ENCODE data around the gene PALB2. TPM values are rescaled to one million over a fixed set of nuclear protein-coding genes. Genes with fewer than 3 reads are reported as not detected.

The PALB2 gene
- total RNA-seq, 1 donor from 2014 or later = 8.5 TPM

- DNase-seq (ENCODE audit: low read depth) = no peak
- TF ChIP-seq, protein P1, sequence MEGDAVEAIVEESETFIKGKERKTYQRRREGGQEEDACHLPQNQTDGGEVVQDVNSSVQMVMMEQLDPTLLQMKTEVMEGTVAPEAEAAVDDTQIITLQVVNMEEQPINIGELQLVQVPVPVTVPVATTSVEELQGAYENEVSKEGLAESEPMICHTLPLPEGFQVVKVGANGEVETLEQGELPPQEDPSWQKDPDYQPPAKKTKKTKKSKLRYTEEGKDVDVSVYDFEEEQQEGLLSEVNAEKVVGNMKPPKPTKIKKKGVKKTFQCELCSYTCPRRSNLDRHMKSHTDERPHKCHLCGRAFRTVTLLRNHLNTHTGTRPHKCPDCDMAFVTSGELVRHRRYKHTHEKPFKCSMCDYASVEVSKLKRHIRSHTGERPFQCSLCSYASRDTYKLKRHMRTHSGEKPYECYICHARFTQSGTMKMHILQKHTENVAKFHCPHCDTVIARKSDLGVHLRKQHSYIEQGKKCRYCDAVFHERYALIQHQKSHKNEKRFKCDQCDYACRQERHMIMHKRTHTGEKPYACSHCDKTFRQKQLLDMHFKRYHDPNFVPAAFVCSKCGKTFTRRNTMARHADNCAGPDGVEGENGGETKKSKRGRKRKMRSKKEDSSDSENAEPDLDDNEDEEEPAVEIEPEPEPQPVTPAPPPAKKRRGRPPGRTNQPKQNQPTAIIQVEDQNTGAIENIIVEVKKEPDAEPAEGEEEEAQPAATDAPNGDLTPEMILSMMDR (conservative IDR thresholded peaks at IDR 0.05; ENCODE audit: low read depth, low read length) = no peak
- H3K4me3 ChIP-seq (ENCODE audit: low read depth, low read length) = no peak overlapping the region
Measured at GRCh38 chr16:23668225-23668624, 27.1 kb upstream of the PALB2 start.

DNA sequence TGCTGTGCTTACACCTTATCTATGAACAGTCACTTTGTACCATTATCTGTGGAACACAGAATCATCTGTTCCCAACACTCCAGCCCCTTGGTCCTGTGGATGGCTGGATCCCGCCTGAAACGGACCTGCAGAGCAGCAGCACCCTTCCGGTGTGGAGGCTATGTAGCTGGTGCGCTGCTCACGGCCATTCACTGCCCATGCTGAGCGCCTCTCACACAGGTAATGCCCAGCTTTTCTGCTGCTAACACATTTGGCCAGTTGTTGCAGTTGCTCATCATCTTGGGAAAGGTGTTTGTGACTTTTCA is 26.2 kb upstream of the PALB2 start:
- no peak for DNase-seq (ENCODE audit: low read depth)
- no peak overlapping the region for H3K4me3 ChIP-seq (ENCODE audit: low read depth, low read length)
- TF ChIP-seq, protein P1 (conservative IDR thresholded peaks at IDR 0.05; ENCODE audit: low read depth, low read length) = no peak

- H3K4me3 ChIP-seq (ENCODE audit: low read depth, low read length) = no peak overlapping the region
- no peak for DNase-seq (ENCODE audit: low read depth)
- TF ChIP-seq, protein P1 (conservative IDR thresholded peaks at IDR 0.05; ENCODE audit: low read depth, low read length) = no peak
Measured at GRCh38 chr16:23666571-23667354, 25.7 kb upstream of the PALB2 start.

- TF ChIP-seq, protein P1 (conservative IDR thresholded peaks at IDR 0.05; ENCODE audit: low read depth, low read length) = no peak
- H3K4me3 ChIP-seq (ENCODE audit: low read depth, low read length) = no peak overlapping the region
- no peak for DNase-seq (ENCODE audit: low read depth)
Measured at GRCh38 chr16:23663918-23664317, 22.8 kb upstream of the PALB2 start.

DNA sequence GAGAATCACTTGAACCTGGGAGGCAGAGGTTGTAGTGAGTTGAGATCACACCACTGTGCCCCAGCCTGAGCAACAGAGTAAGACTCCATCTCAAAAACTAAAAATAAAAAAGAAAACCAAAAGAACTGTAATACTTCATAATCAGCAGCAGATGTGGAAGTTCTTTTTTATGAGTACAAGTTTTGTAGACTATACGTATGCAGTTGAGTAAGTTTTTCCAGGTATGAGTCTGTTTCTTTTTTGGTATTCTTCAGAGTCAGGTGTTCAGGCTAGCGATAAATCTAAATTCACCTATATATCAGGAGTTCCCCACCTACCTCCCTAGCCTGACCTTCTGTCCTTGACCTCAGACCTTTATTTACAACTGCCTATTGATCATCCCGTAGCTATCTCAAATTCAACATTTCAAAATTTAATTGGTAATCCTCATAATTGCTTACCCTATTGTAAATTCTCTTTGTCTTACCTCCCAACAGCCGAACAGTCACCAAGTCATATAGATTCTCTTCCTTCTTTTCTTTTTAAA is 10.9 kb upstream of the PALB2 start:
- TF ChIP-seq, protein P1 (conservative IDR thresholded peaks at IDR 0.05; ENCODE audit: low read depth, low read length) = no peak
- no peak overlapping the region for H3K4me3 ChIP-seq (ENCODE audit: low read depth, low read length)
- DNase-seq (ENCODE audit: low read depth) = no peak

DNA sequence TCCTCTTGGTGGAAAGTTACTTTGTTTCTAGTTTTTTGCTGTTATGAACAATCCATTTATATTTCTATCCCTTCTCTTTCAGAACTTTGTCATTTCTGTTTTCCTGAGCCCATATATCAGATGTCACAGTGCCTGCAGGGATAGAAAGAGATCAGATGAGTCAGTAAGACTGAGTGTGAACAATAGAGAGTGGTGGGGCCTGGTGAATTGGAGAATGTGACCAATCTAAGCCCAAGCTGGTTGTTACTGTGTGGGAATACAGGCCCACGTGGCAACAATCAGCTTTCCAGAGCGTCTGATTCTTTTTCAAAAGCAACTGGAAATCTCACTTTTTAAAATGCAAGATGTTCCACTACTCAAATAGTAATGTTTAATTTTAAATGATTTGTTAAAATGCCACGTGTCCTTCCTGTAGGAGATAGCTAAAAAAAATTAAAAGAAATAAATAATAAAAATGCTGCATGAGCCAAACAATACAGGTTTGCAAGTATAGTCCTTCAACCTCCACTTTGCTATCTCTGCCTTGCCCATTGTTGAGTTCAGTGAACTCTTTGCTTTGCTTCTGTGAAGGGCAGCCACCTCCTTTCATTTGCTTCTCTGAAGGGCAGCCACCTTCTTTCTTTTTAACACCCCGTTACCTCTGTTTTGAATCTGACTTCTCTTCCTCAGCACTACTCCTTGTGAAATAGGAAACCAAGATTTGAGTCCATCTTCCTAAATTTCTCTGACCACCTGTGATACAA is 9.7 kb upstream of the PALB2 start:
- no peak overlapping the region for H3K4me3 ChIP-seq (ENCODE audit: low read depth, low read length)
- TF ChIP-seq, protein P1 (conservative IDR thresholded peaks at IDR 0.05; ENCODE audit: low read depth, low read length) = no peak
- DNase-seq (ENCODE audit: low read depth) = no peak
